ENCODE measurements around the gene ATP10A.

DNA sequence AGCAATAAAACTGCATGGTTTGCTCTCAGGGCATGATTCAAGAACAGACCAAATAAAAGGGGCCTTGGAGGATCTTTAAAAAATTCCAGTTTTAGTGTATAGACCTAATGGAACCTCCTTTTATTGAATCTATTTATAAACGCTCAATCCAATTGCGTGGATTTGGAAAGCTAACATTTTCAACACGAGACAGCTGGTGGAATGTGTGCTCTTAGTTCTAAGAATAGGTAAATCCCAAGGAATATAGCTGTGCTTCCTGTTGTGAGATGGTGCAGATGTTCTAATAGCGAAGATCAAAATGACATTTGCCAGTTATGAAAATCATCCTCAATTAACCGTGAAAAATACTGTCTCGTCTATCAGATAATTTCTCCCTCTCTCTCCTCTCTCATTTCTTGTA lies 192.5 kb downstream of the ATP10A start:
- TF ChIP-seq, protein P1, sequence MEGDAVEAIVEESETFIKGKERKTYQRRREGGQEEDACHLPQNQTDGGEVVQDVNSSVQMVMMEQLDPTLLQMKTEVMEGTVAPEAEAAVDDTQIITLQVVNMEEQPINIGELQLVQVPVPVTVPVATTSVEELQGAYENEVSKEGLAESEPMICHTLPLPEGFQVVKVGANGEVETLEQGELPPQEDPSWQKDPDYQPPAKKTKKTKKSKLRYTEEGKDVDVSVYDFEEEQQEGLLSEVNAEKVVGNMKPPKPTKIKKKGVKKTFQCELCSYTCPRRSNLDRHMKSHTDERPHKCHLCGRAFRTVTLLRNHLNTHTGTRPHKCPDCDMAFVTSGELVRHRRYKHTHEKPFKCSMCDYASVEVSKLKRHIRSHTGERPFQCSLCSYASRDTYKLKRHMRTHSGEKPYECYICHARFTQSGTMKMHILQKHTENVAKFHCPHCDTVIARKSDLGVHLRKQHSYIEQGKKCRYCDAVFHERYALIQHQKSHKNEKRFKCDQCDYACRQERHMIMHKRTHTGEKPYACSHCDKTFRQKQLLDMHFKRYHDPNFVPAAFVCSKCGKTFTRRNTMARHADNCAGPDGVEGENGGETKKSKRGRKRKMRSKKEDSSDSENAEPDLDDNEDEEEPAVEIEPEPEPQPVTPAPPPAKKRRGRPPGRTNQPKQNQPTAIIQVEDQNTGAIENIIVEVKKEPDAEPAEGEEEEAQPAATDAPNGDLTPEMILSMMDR (IDR thresholded peaks at IDR 0.05): no peak
- no peak for TF ChIP-seq POLR2A (IDR thresholded peaks at IDR 0.05)
